Measurements from ENCODE around the gene LRRC56.
A peak's percentile ranks its signal among the peaks of the same experiment; 100 is the strongest.

The LRRC56 gene

DNA sequence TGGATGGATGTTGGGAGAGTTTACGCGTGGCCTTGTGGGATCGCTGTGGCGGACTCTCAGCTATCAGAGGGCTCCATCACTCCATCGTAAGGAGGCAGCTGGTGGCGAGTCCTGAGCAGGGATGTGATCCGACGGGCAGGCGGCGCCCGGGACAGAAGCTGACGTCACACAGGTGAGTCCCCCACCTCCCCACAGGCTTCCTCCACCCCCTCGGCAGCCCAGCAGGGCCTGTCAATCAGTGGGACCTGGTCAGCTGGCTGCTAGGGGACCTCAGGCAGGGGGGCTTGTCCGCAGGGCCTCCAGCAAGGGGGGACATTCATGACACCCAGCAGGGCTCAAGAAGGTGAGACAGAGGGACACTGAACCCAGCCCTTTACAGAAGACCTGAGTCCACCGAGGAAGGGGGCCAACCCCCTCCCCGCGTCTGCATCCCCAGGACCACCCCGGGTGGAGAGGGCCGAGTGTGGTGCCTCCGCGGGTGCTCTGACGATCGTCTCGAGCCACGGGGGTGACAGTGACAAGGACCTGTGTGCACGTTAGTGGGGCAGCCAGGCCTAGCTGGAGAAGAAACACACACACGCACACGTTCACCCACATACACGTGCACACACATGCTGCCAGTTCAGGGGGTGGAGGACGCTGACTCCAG is 9.0 kb upstream of the LRRC56 start:
- no peak for DNase-seq

DNA sequence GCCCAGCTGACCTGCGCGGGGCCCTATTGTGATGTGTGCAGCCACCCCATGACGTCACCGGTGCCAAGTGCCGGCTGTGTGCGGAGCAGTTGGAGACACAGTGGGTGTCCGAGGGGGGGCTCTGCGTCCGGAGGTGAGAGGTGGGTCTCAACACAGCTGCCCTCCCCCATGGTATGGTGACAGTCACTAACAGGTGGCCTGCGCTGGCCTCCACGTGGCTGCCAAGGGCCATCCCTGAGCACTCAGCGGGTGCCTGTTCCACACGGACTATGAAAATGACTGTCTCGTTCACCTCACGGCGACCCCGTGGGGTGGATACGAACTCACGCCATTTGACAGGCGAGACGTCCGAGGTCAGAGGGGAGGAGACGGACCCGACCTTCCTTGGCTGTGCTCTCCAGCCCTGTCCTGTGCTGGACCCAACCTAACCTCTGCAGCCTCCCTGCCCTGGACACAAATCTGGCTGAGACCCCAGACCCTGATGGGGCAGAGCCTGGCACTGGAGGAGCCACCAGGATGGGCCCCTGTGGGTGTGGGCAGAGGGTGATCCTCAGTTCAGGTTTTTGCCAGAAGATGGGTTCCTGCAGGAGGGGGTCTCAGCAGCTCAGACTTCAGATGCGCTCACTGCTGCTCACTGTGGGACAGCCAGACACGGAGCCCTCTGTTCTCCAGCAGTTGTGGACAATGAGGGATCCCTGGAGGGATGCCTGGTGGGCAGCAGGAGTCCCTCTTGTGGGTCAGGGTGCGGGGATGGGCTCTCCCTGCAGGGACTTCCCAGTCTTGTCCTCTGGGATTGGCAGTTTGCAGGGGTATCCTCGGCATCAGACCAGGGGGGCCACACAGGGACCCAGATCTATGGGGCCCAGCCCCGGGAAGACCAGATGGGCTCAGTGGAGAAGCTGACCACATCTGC is 8.3 kb upstream of the LRRC56 start:
- no peak for DNase-seq

DNA sequence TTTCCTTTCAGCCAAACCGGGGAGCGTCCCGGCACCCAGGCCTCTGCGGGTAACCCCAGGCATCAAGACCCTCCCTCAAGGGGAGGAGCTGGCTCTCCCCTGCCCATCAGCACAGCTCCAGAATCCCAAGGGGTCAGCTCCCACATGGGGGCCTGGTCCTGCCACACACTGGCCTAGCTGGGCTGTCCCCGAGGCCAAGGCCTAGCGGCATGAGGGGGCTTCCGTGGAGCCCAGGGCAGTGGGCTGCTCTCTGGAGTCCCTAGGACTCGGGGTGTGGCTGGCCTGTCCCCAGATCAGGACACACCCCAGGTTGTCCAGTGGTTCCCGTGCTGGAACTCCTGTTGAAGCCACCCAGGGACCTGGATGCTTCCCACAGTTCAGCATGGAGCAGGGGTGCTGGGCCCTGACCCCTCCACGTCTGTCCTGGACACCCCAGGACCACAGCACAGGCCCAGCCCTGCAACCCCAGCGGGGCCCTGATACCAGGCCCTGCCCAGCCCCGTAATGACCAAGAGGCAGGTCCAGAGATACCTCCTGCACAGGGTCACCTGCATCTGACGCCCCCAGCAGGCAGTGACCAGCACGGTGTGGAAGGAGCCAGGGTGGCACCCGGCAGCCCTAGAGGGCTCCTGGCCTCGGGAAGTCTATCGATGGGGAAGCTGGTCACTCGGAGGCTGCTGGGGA is 7.5 kb upstream of the LRRC56 start:
- no peak for DNase-seq

DNA sequence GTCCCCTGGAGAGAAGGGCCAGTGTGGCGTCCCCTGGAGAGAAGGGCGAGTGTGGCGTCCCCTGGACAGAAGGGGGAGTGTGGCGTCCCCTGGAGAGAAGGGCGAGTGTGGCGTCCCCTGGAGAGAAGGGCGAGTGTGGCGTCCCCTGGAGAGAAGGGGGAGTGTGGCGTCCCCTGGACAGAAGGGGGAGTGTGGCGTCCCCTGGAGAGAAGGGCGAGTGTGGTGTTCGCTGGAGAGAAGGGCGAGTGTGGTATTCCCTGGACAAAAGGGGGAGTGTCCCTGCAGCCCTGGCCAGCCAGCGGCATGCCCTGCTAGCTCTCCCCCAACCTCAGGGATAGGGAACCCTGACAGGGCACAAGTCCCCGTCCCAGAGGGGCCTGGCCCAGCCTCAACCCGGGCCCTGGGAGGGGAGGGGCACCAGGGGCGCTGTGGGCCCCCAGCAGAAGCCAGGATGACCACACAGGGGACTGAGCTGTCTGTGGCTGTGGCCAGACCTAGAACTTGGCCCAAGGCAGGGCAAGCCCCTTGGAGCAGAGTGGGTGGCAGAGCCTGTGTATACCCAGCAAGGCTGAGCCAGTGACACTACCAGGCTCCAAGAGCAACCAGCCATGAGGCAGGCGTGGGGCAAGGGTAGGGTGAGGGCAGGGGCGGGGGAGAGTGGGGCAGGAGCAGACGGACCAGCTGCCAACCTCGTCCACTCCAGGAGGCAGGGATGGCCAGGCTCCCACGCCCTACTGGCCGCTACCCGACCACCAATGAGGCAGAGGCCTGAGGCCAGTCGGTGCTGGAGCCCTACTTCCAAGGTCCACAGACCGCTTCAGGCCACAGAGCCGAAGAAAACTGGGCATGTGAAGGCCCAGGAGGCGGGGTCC is 6.1 kb upstream of the LRRC56 start:
- no peak for DNase-seq

DNA sequence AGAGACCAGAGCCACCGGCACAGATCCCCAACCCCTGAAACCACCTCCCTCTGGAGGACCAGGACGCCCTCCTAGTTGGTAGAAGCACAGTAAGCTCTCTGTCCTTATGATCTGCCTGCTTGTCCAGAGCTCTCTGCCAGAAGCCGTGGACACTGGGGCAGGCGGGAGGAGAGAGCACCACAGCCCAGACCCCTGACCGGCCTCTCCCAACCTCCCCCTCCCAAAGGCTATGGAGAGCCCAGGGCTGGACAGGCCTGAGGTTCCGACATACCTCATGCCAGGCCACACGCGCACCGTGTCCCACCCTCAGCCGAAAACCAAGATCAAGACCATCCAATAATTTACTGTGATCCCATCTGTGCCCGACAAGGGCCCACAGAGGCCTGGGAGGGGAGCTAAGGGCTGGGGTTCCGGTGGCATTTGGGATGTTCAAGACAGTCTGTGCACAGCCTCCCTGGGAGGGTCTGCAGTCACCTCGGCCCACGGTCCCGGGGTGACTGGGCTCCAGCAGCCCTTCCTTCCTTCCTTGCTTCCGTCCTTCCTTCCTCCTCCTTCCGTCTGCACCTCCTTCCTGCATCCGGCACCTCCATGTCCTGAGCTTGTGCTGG is 5.3 kb upstream of the LRRC56 start:
- DNase-seq = no peak

DNA sequence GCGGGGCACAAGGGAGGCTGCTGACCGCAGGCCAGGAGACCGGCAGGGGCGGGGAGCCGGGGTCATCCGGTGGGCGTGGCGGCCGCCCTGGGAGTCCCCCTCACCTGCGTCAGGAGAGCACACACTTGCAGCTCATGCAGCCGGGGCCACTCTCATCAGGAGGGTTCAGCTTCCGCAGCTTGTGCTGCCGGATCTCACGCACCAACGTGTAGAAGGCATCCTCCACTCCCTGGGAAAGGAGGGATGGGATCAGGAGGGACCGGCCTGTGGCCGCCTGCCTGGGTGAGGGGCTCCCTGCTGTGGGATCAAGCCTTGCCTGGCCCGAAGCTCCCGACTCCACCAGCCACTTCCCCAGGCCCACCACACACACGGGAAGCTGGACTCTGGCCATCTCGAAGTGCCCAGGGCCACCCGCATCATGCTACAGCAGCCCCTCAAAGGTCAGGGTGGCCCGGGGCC is 4.8 kb upstream of the LRRC56 start:
- DNase-seq = no peak

DNA sequence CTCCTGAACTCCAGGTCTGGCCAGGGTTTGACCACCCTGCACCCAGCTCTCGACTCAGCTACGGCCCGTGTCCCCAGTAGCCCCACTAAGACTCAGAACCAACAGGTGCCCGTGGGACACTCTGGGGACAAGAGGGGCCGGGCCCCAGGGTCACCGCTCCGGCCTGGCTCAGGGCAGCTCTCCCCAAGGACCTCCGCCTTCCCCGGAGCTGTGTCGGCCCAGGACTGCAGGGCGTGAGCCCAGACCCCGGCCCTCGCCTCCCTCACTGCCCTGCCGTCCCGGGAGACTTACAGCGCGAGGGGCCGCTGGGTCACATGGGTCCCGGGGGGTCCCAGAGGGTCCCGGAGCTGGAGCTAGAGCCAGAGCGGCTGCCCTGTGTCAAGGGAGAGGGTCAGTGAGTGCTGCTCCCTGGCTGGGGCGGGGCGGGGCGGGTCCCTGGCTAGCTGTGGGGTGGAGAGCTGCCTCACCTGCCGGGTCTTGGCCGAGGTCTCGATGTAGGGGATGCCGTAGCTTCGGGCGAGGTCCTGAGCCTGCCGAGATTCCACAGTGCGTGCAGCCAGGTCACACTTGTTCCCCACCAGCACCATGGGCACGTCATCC is 4.2 kb upstream of the LRRC56 start:
- no peak for DNase-seq

DNA sequence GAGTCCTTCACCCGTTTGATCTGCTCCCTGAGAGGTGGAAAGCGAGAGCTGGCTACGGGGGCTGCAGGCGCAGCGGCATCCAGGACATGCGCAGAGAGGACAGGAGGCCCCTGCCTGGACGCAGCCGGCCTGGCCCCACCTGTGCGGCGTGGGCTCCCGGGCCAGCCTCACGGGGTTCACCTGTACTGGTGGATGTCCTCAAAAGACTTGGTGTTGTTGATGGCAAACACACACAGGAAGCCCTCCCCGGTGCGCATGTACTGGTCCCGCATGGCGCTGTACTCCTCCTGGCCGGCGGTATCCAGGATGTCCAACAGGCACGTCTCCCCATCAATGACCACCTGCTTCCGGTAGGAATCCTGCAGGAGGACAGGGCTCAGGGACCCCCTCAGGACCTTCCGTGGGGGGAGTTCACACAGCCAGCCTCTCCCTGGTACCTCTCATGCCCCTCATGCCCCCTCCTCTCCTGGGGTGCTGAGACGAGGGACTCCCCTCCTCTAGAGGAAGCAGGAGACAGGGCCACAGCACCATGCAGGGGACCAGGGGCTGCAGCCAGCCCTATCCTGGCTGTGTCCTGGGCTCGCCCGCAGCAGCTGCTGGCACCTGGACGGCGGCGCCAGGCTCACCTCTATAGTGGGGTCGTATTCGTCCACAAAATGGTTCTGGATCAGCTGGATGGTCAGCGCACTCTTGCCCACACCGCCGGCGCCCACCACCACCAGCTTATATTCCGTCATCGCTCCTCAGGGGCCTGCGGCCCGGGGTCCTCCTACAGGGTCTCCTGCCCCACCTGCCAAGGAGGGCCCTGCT is 3.5 kb upstream of the LRRC56 start:
- DNase-seq = no peak

DNA sequence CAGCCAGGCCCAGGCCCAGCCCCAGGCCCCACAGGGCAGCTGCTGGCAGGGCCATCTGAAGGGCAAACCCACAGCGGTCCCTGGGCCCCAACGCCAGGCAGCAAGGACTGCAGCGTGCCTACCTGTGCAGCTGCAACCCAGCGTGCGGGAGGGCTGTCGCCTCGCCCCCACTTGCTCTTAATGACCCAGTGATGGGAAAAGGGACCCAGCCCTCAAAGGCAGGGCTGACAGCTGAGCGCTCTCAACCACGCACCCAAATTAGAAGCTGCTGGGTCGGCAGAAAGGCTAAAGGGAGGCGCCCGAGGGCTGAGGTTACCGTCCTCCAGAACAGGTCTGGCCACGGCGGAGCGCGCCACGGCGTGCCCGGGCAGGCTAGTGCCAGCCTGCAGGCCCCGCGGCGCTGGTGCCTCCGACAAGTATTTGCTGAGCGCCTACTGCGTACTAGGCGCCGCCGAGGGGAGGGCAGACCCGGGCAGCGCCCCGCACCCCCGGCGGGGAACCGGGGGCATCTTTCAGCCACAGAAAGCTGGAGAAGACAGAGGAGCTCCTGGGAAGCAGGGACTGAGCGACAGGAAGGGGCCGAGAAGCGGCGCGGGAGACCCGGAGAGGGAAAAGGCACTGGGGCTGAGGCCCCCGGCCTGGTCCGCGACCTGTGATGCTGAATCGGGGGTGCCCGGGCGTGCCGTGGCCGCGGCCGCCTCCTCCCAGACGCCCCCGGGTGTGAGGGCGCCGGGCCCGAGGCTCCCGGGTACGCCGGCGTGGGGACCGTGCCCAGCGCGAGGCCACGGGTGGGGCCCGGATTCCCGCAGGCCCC is 2.7 kb upstream of the LRRC56 start:
- DNase-seq = no peak

DNA sequence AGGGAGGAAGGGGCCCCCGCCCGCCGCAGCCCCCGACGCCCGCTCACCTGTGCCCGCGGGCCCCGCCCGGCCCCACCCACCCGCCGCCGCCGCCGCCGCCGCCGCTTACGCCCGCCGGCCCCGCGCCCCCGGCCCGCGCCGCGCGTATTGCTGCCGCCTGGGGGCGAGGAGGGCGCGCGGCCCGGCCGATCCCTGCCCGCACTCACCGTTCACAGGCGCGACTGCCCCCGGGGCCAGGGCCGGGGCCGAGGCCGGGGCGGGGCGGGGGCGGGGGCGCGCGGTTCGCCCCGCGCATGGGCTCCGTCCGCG is 2.2 kb upstream of the LRRC56 start:
- no peak for DNase-seq

DNA sequence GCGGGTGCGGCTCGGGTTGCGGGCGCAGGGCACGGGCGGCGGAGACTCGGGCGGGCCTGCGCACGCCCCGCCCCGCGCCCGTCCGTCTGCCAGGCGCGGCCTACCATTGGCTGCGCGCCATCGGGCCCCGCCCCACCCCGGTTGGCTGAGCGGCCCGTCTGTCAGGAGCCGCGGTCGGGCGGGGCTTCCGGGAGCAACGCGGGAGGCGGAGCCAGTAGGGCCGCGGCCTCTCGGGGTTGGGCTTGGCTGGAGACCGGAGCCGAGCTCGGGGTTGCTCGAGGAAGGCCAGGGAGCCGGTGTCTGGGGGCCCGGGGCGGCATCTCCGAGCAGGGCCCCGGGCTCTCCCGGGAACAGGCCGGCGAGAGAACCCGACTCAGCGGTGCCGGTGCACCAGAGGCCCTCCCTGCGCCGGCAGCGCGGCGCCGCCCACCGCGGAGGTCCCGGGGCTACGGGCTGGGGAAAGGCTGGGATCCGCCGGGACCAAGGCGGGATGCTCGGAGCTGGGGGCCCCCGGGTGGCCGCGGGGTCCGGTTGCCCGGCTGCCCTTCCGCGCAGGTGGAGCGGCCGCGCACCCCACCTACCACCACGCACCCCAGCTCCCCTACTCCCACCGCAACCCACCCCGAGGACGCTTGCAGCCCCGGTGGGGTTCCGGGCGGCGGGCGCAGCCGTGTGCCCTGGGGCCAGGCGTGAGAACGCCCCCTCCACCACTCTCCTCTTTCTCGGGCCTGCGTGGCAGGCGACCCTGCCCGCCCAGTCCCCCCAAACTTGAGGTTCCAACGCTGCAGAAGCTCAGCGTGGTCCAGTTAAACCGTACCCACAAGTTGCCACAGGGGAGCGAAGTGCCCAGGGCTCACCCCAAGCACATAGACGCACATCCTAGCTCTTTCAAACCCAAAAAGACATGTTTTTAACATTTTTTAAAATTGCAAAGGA is 1.5 kb upstream of the LRRC56 start, which contains the start of gene HRAS:
HRAS (minus strand) TSS at position 58 of the 936 bp plus-strand sequence.
- DNase-seq = peak; percentile 70 to 87

DNA sequence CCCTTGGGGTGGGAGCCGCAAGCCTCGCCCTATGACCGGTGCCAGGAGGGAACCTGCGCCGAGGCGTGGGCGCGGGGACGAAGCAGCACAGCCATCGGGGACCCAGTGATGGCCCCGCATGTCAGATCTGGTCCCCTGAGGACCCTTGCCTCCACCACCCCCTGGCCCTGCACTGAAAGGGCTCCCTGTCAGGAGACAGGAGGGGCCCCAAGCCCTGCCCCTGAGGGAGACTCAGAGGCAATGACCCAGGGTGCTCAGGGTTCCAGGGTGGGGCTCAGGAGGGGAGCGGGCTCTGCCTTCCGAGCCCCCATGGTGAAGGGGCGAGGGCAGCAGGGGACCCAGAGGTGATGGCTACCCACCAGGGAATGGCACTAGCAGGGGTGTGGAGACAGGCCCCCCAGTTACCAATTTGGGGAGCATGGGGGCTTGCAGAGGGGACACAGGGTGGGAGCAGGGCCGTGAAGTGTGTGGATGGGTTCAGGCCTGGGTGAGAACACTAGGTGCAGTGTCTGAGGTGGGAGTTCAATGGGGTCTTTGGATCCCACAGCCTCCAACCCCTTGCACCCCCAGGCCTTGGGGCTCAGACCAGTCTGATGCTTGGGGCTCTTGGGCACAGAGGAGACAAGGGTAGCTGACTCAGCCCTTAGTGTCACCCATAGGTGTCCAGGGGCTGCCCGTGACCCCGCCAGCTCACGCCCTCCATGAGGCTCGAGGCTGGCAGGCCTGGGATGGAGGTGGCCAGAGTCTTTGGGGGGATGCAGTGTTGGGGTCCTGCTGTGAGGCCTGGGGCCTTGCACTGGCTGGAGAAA is 499 bp downstream of the LRRC56 start:
- no peak for DNase-seq

DNA sequence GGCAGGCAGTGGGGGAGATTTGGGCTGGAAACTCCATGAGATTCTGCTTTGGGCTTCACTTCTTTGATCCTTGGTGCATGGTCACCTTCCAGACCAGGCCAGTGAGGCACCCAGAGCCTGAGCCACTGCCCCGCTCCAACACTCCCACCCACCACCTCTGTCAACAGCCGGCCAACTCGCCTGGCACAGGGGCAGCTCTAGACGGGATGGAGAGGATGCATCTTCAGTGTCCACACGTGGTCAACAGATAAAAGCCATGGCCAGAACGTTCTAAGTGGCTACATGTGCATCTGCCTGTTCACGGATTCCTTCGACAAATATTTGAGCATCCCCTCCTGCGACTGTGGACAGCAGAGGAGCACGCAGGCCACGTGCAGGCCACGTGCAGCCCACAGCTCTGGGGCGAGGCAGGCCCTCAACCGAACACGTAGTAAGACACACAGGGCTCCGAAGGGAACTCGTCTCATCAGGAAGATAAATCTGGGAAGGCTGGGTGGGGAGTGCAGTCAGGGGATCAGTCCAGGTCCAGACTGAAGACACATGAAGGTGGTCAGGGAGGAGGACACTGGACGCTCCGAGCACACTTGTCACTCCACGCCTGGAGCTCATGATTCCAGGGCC is 1.2 kb downstream of the LRRC56 start:
- no peak for DNase-seq

DNA sequence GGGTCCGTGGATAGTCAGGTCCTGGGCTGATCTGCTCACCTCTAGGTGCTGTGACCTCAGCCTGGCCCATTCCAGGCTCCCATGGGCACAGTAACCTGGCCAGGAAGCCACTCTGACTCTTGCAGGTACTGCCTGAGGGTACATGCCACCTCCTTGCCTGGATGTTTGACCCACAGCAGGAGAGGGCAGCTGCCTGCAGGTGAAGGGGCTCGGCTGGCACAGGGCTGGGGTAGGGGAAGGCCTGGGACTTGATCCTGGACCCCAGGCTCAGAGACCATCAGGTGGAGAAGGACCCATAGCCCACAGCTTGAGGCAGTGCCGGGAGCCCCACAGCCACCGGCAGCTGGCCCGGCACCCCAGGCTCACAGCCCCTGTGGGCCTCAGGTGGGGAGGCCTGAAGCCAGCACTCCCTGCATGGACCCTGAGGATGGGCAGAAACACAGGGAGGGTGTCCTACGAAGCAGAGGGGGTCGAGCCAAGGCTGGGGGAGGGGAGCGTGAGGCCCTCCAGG is 2.7 kb downstream of the LRRC56 start:
- DNase-seq = no peak

DNA sequence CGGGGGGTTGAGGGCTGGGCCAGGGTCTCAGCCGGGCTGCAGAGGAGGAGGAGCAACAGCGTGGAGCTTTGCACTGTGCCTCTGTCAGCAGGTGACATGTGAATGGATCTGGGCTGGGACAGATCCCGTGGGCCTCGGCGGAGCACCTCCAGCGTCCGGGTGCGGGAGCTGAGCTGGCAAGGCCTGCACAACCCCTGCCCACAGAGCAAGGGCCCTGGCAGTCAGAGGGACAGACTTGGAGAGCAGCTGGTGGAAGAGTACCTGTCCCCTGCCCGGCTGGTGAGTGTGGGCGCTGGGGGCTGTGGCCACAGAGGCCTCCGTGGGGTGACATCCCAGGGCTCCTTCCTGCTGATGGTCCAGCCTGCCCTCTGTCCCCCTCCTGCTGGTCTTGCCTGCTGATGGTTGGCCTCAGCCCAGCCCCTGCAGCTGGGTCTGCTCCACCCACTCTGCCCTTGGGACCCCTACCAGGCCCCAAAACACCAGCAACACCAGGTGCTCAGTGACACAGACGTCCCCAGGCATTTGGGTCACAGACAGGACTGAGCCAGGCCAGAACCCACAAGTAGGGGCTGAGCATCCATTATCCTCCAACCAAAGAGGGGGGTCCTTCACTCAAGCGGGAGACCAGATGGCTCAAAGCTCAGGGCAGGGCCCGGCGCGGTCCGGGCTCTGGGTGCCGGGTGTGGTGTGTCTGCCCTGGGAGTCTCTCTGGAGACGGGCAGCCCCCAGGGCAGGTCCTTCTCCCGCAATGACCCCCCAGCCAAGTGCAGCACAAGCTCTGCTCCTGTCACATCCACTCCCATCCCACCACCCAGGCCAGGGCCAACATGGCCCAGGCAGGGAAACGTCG is 3.5 kb downstream of the LRRC56 start:
- DNase-seq = no peak

DNA sequence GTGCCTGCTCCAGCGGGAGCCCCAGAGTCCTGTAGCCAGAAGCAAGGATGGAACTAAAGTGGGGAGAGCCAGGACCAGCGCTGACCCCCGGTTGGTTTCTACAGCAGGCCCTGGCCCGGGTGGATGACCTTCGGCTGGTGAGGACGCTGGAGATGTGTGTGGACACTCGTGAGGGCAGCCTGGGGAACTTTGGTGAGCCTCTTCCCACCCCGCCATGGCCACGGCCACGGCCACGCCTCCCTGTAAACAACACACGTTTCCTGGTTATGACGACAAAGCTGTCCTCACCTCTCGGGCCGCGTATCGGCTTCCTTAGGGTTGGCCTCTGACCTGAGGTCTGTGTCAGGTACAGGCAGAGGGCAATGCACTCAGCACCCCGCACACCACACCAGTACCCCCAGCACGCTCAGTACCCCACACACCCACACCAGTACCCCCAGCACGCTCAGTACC is 4.1 kb downstream of the LRRC56 start:
- DNase-seq = no peak

Data from SW 1271 (cell line).